Endothelial cell of umbilical vein (primary cell): ENCODE measurements around the gene TRPM3. TPM values are rescaled to one million over a fixed set of nuclear protein-coding genes. Genes with fewer than 3 reads are reported as not detected.

Source experiments
- BruUV-seq: library from RNA; stranded (reverse); fragments of 400-500 nt; replicated peaks from 2 replicates; lab custom pipeline; 2021; lab: Mats Ljungman, UMichigan
- CTCF ChIA-PET: fragments of 300-600, 350-600 bp; sonication (Branson Sonifier 250); formaldehyde crosslinking; loops from one replicate; lab custom pipeline; 2021; ENCODE audit warnings: antibody characterized with exemption, inconsistent platforms; lab: Charles Lee
- POLR2A ChIA-PET: fragments of 300-600, 350-600 bp; sonication (Branson Sonifier 250); formaldehyde crosslinking; loops from one replicate; lab custom pipeline; 2021; ENCODE audit warnings: antibody characterized with exemption, inconsistent platforms; lab: Charles Lee
- DNase-seq: peaks from one replicate; pipeline ENCODE4 v3.0.0-alpha.2; 2011; ENCODE audit warnings: low read depth, low spot score
- FAIRE-seq: peaks from 2 replicates; lab custom pipeline; 2011; peaks lifted over from hg19 to GRCh38; lab: Jason Lieb, UNC
- H2AFZ ChIP-seq: 2 replicates; pipeline ENCODE4 v1.6.0; 2012; ENCODE audit warnings: low read depth, low read length, control low read depth, inconsistent platforms
- H3K27ac ChIP-seq: 2 replicates; pipeline ENCODE4 v1.5.1; 2011; ENCODE audit warnings: low read depth, mild to moderate bottlenecking, control low read depth, low read length, moderate library complexity; ENCODE audit not compliant: insufficient read depth
- H3K27me3 ChIP-seq, 2 experiments: 2 replicates each; pipeline versions ENCODE4 v1.6.0 to v1.6.1; 2011; ENCODE audit warnings: low read length in 2 of 2, mixed read lengths in 1 of 2; ENCODE audit not compliant: control insufficient read depth in 2 of 2, insufficient read depth in 2 of 2
- H3K36me3 ChIP-seq, 2 experiments: 2 replicates in 1 of 2; 3 replicates in 1 of 2; pipeline ENCODE4 v1.5.1; 2011; ENCODE audit warnings: low read length in 2 of 2, mild to moderate bottlenecking in 1 of 2, moderate library complexity in 1 of 2; ENCODE audit not compliant: control insufficient read depth in 2 of 2, insufficient read depth in 2 of 2; ENCODE audit errors: extremely low read depth in 1 of 2
- H3K4me1 ChIP-seq: 3 replicates; pipeline ENCODE4 v1.5.1; 2011; ENCODE audit warnings: mild to moderate bottlenecking, low read length; ENCODE audit not compliant: control insufficient read depth, insufficient read depth; ENCODE audit errors: extremely low read depth
- H3K4me2 ChIP-seq: 2 replicates; pipeline ENCODE4 v1.6.1; 2011; ENCODE audit warnings: low read length, control low read depth, mixed read lengths; ENCODE audit not compliant: insufficient read depth
- H3K4me3 ChIP-seq, 3 experiments: fragments of 200-600 bp in 1 of 3; sonication (generic), shearing (Covaris generic) in 1 of 3; replicated peaks in 1 of 3; 2 replicates each; pipeline ENCODE4 v1.5.1; 2011 to 2016; ENCODE audit warnings: control low read depth in 3 of 3, low read length in 3 of 3, mild to moderate bottlenecking in 2 of 3, inconsistent platforms in 1 of 3, low read depth in 1 of 3, moderate library complexity in 1 of 3; ENCODE audit not compliant: insufficient read depth in 1 of 3
- H3K79me2 ChIP-seq: 2 replicates; pipeline ENCODE4 v1.6.0; 2012; ENCODE audit warnings: low read length, inconsistent platforms; ENCODE audit not compliant: control insufficient read depth, insufficient read depth
- H3K9ac ChIP-seq: replicated peaks from 2 replicates; pipeline ENCODE3; 2011; ENCODE audit warnings: low read length, control low read depth; ENCODE audit not compliant: insufficient read depth; ENCODE audit errors: extremely low read depth
- H3K9me1 ChIP-seq: replicated peaks from 3 replicates; pipeline ENCODE4 v1.6.0; 2011; ENCODE audit warnings: mild to moderate bottlenecking, low read length; ENCODE audit not compliant: control insufficient read depth, insufficient read depth; ENCODE audit errors: extremely low read depth
- H3K9me3 ChIP-seq: replicated peaks from 2 replicates; pipeline ENCODE4 v1.5.1; 2012; ENCODE audit warnings: low read length, inconsistent platforms; ENCODE audit not compliant: control insufficient read depth, insufficient read depth
- H4K20me1 ChIP-seq: replicated peaks from 2 replicates; pipeline ENCODE3; 2011; ENCODE audit warnings: mild to moderate bottlenecking, low read length; ENCODE audit not compliant: control insufficient read depth, insufficient read depth; ENCODE audit errors: extremely low read depth
- CTCF ChIP-seq, 2 donors: IDR thresholded peaks; 1 replicate in 1 of 2; 2 replicates in 1 of 2; pipeline ENCODE4 v1.5.1; 2011; ENCODE audit warnings: low read length in 2 of 2, mild to moderate bottlenecking in 2 of 2, moderate library complexity in 2 of 2, control low read depth in 1 of 2, inconsistent platforms in 1 of 2, low read depth in 1 of 2; ENCODE audit not compliant: insufficient read depth in 1 of 2; ENCODE audit errors: extremely low read depth in 1 of 2
- EZH2 ChIP-seq: IDR thresholded peaks from 2 replicates; pipeline ENCODE4 v1.6.1; 2012; ENCODE audit warnings: borderline replicate concordance, low read depth, mild to moderate bottlenecking, moderate library complexity, low read length, inconsistent platforms; ENCODE audit not compliant: severe bottlenecking
- FOS ChIP-seq: IDR thresholded peaks from 2 replicates; pipeline ENCODE4 v1.6.1; 2011; ENCODE audit warnings: mild to moderate bottlenecking, low read length, moderate library complexity, borderline replicate concordance; ENCODE audit not compliant: insufficient read depth
- GATA2 ChIP-seq: IDR thresholded peaks from 2 replicates; pipeline ENCODE4 v1.7.0; 2011; ENCODE audit warnings: low read depth, mild to moderate bottlenecking, moderate library complexity, mixed read lengths, low read length; ENCODE audit not compliant: insufficient read length, insufficient read depth
- JUN ChIP-seq: IDR thresholded peaks from 2 replicates; pipeline ENCODE4 v1.6.1; 2011; ENCODE audit warnings: borderline replicate concordance, low read depth; ENCODE audit not compliant: insufficient read length, insufficient read depth
- MAX ChIP-seq: IDR thresholded peaks from 2 replicates; pipeline ENCODE4 v1.6.1; 2011; ENCODE audit not compliant: insufficient read depth, insufficient read length
- MYC ChIP-seq: IDR thresholded peaks from one replicate; pipeline ENCODE4 v1.6.1; 2011; ENCODE audit warnings: mild to moderate bottlenecking, low read depth, low read length
- POLR2A ChIP-seq: IDR thresholded peaks from 2 replicates; pipeline ENCODE4 v1.6.1; 2012; ENCODE audit warnings: low read depth, mild to moderate bottlenecking, control low read depth, low read length
- POLR2AphosphoS5 ChIP-seq: IDR thresholded peaks from 2 replicates; pipeline ENCODE4 v1.6.1; 2012; ENCODE audit warnings: low read depth, mild to moderate bottlenecking, control low read depth, low read length, moderate library complexity; ENCODE audit not compliant: insufficient read depth
- dilution Hi-C: fragments of 300-500 bp; cut with MboI; formaldehyde crosslinking; loops from one replicate; pipeline ENCODE4 v1.15.0; 2019; ENCODE audit warnings: low sequenced_read_pairs; ENCODE audit not compliant: extremely low pct_ligation_motif_present
- intact Hi-C: fragments of 100-400 bp; cut with micrococcal nuclease; formaldehyde crosslinking; loops from one replicate; pipeline ENCODE4 v1.10.0; 2022
- polyA plus RNA-seq, 4 experiments: library from polyadenylated mRNA; depleted of rRNA in 3 of 4; stranded (reverse) in 3 of 4; unstranded in 1 of 4; fragments of >200 nt; gene quantifications; 2 replicates each; pipeline versions ENCODE4 v1.2.1 to v1.2.3, GENCODE V29; 2011 to 2012; ENCODE audit warnings: missing spikeins in 1 of 4
- total RNA-seq: library from RNA; stranded (reverse); gene quantifications from 2 replicates; pipeline ENCODE4 v1.2.3, GENCODE V29; 2021

TRPM3 gene
- total and polyA plus RNA-seq, 2 donors (not counting 3 experiments of a cell fraction or from before 2014, with no cell fraction given) = 0.17 to 0.33 TPM

GRCh38 chr9:70921136-70921535 is 200.3 kb downstream of the TRPM3 start:
- no peak overlapping the region for H3K4me3 ChIP-seq
- peaks cover 8% of the 10 kb centered on the region for H3K4me1 ChIP-seq
- CTCF ChIA-PET = interaction anchor here (1.0 to 1.2 kb wide), 3 partner anchors 51 to 329 kb away, joined by 3 to 4 read pairs (median 3); no protein-coding TSS in a partner anchor
- dilution Hi-C loops (no loop called here), intact Hi-C loops (no loop called here)
- TF ChIP-seq FOS (no peak), GATA2 (no peak), POLR2A (no peak), EZH2 (no peak), POLR2AphosphoS5 (no peak), MAX (no peak), JUN (no peak), CTCF (IDR thresholded peaks at IDR 0.05; ENCODE audit: extremely low read depth in 1 of 2, insufficient read depth in 1 of 2, low read depth in 1 of 2, low read length in 2 of 2) (no peak), MYC (no peak)
- no peaks in the 10 kb centered on the region for H3K36me3 ChIP-seq
- no peak overlapping the region for H3K4me2 ChIP-seq
- BruUV-seq = no TSS peak
- DNase-seq (no peak), FAIRE-seq (no peak)
- no peaks in the 10 kb centered on the region for H3K79me2 ChIP-seq
- H3K27ac ChIP-seq = no peak overlapping the region
- H3K27me3 ChIP-seq = no peaks in the 10 kb centered on the region
- H4K20me1 ChIP-seq = no peaks in the 10 kb centered on the region
- H2AFZ ChIP-seq = no peak overlapping the region
- POLR2A ChIA-PET = no interaction called here
- no peak overlapping the region for H3K9ac ChIP-seq
- no peaks in the 10 kb centered on the region for H3K9me3 ChIP-seq
- H3K9me1 ChIP-seq = no peaks in the 10 kb centered on the region
